Peyer's patch (tissue), 4 donors: ENCODE results near the gene ERICH6B.

Experiments
- CTCF ChIP-seq, 6 experiments: fragments of 450-650 bp in 4 of 6; fragments of 200-600 bp in 2 of 6; sonication (generic) in 1 of 6; IDR thresholded peaks; one replicate each; pipeline ENCODE4 v1.5.1; 2017 to 2019; ENCODE audit warnings: antibody characterized with exemption in 6 of 6, mild to moderate bottlenecking in 3 of 6, moderate library complexity in 1 of 6
- POLR2A ChIP-seq, 2 donors: fragments of 450-650 bp; IDR thresholded peaks; one replicate each; pipeline ENCODE4 v1.5.1; 2017; ENCODE audit warnings: antibody characterized with exemption in 2 of 2, mild to moderate bottlenecking in 2 of 2, moderate library complexity in 2 of 2

- TF ChIP-seq POLR2A (IDR thresholded peaks at IDR 0.05), result no peak
- no peak for TF ChIP-seq CTCF (IDR thresholded peaks at IDR 0.05)
Measured at GRCh38 chr13:45602183-45603170, 13.1 kb downstream of the ERICH6B start.
